Measurements from ENCODE around the gene MS4A18.

MS4A18 gene

DNA sequence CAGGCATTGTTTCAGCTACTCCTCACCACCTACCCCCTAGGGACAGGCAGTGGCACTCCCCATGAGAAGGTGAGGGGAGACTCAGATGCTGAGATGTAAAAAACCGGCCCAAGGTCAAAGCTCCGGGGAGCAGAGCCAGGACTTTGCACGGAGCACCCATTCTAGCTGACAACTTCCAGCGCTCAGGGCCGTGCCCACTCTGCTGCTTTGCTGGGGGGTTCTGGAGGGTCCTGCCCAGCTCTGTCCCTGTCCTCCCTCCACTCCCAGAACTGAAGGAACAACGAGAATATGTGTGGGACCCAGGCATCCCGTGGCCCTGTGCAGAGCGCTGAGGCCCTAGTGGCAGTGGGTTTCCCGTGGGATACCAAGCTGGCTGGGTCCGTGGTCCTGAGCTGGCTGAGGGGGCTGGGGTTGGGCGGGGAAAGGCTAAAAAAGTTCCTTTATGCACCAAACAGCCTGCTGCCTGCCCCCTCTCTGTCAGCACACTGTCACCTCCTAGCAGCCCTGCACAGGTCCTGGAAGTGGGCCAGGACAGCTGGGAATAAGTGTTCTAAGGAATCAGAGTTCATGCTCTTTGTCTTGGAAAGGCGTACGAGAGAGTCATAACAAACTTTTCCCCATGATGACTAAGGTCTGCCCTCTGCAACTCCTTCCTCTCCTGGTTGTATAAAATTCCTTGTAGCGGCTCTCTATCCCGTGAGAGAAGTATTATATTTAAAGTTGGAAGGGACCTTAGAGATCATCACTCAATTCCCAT, 62.5 kb downstream of the MS4A18 start:
- no peak for DNase-seq (ENCODE audit: low spot score)

- DNase-seq (ENCODE audit: low spot score) = no peak
Observed at GRCh38 chr11:60788401-60789125, 64.0 kb downstream of the MS4A18 start.

GRCh38 chr11:60790726-60791125, 66.2 kb downstream of the MS4A18 start:
- no peak for DNase-seq (ENCODE audit: low spot score)

DNA sequence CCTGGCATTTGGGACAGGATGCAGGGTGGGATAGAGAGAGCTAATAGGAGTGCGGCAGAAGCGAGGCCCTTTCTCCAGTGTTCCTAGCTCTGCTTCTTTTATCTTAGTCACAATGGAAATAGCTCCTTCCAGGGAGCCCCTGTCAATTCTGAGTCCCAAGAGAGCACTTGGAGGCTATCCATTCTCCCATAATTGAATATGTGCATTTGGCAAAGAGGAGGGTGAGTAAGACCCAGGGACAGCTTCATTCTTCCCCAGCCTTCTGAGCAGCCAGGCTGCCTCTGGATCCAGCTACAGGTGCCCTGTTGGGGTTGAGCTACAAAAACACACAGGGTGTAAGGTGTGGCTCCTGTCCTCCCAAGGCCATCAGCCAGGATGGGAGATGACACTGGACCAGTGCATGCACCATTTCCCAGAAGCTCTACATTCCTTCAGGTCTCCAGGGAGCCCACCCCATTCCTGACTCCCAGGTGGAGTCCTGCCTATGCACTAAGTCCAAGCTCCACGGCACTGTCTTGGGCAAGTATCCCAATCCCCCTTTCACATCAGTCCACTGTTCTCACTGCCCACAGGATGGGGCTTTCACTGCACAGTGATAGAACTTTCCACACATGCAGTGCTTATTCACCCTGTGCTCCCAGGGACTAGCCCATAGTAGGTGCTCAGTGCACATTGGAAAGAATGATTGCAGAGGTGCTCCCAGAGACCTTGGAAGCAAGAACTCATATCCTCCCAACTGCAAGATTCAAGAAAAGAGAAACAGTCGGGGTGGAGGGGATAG, 66.8 kb downstream of the MS4A18 start:
- no peak for DNase-seq (ENCODE audit: low spot score)

- no peak for DNase-seq (ENCODE audit: low spot score)
Observed at GRCh38 chr11:60792521-60792920, 68.0 kb downstream of the MS4A18 start.

Measured in LoVo (cell line).